22Rv1 (cell line): ENCODE data around the gene NACC1.

Source experiments
- H3K27ac ChIP-seq: fragments of 450-650 bp; 2 replicates; pipeline ENCODE4 v1.5.1; 2017
- CTCF ChIP-seq: fragments of 450-650 bp; IDR thresholded peaks from 2 replicates; pipeline ENCODE4 v1.5.1; 2017; ENCODE audit warnings: mild to moderate bottlenecking
- ZFX ChIP-seq: fragments of 450-650 bp; IDR thresholded peaks from 2 replicates; pipeline ENCODE4 v1.6.1; 2017; ENCODE audit warnings: antibody characterized with exemption, borderline replicate concordance

The NACC1 gene

GRCh38 chr19:13151605-13152355 is 33.7 kb downstream of the NACC1 start:
- TF ChIP-seq CTCF (no peak), ZFX (no peak)
- H3K27ac ChIP-seq, result peak overlapping the region; percentile 99

DNA sequence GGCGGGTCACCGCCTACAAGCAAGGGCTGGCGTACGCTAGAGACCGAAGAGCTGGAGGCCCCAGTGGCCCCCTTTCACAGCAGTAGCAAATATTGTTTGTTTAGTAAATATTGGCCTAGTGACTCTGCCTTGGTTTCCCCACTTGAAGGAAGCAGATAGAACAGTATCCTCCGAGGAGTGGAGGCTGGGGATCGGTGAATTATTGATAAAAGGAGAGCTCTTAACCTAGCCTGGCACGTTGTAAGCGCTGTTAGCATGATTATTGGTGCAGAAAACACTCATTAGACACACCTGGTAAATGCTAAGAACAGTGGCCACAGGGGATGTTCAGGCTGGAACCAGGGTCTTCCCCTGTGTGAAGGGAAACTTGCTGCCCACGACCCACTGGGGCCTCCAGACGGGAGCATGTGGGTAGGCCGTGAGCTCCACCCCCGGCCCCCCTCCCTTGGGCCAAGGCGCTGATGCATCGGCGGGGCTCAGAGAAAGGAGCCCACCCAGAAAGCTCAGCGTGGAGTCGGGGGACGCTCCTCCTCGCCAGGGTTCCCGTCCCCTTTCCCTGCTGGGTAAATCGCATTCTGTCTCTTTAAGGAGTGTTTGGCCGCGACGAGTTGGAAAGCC is 34.4 kb downstream of the NACC1 start:
- TF ChIP-seq CTCF, result no peak
- TF ChIP-seq ZFX, result no peak
- H3K27ac ChIP-seq, result peak overlapping the region; percentile 99

- peak overlapping the region; percentile 99 for H3K27ac ChIP-seq
- TF ChIP-seq ZFX (no peak), CTCF (peak; percentile 42)
Measured at GRCh38 chr19:13152974-13153568, 35.0 kb downstream of the NACC1 start.

DNA sequence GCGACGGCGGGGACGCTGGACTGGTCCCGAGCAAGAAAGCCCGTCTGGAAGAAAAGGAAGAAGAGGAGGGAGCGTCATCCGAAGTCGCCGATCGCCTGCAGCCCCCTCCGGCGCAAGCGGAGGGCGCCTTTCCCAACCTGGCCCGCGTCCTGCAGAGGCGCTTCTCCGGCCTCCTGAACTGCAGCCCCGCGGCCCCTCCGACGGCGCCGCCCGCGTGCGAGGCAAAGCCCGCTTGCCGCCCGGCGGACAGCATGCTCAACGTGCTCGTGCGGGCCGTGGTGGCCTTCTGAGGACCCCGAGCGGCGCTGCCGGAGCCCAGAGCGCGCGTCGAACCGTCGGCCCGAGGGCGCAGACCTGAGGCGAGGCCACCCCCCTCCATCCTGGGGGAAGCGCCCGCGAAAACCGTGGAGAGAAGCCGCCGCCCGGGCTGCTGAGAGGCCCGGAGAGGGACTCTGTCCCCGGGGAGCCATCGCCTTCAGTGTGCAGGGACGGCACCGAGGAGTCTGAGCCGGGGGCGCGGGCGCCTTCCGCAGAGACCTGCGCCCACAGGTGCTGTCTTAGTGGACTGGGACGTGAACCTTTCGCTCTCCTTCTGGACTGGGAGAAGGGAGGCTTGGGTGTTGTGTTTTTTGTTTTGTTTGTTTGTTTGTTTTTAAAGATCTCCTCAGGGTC is 35.6 kb downstream of the NACC1 start:
- no peak for TF ChIP-seq ZFX
- TF ChIP-seq CTCF, result peak; percentile 24; the same call in 1 of the 2 replicates

GRCh38 chr19:13154241-13154778 is 36.2 kb downstream of the NACC1 start:
- no peak for TF ChIP-seq ZFX
- TF ChIP-seq CTCF, result no peak
- H3K27ac ChIP-seq, result peak overlapping the region; percentile 99

More for the DNA sequence above, 35.6 kb downstream of the NACC1 start:
- peak overlapping the region; percentile 99 for H3K27ac ChIP-seq

DNA sequence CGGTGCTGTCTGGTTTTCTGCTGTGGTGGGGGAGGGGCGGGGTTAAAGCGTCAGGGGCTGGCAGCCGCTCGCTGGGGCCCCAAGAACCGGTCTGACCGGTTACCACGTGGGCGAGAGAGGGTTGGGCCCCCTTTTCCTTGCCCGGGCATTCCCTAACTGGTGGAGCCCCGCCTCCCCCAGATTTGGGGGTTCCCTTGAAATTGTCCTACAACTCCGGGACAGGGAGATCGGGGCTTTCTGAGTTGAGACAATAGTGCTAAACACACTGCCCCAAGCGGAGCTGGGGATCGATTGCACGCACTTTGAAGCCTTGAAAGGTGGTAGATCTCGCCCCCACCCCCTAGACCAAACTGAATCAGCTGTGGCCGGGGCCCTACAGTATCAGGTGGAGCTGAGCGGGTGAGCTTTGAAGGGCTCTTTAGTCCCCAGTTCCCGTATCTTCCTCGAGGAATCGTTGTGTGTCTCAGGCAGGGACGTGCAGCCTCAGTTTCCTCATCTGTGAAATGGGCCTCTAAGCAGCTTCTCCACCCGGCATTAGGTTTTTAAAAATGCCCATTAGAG is 36.9 kb downstream of the NACC1 start:
- TF ChIP-seq CTCF (peak; percentile 15; the same call in 1 of the 2 replicates), ZFX (no peak)
- peak overlapping the region; percentile 99 for H3K27ac ChIP-seq
